Measurements from ENCODE around the gene TRIM67. TPM values are rescaled to one million over a fixed set of nuclear protein-coding genes. Genes with fewer than 3 reads are reported as not detected.
"Not testable (repeated sequence)": the region's sequence is repeated elsewhere in the genome, so short reads cannot be mapped to it uniquely, and the experiment has no call there.

The TRIM67 gene
- total RNA-seq, 1 donor from 2014 or later: not detected

DNA sequence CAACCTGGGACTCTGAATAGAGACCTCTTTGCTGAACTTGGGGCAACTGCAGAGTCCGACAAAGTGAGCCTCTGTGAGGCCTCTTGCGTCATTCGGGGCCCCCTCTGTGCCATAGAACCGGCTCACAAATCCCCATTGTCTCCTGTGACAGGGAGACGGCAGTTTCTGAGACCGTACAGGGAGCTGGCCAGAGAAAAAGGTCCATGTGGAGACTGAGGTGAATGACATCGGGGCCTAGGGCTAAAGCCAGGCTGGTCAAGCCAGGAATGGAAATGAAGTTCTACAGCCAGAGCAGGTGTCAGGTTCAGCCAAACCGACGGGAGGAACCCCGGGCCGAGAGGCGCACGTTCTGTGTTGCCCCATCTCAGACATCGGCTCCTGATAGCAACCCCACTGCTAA, 37.1 kb upstream of the TRIM67 start:
- intact Hi-C loops (cut with DNase I): no loop called here
- TF ChIP-seq, protein P1, sequence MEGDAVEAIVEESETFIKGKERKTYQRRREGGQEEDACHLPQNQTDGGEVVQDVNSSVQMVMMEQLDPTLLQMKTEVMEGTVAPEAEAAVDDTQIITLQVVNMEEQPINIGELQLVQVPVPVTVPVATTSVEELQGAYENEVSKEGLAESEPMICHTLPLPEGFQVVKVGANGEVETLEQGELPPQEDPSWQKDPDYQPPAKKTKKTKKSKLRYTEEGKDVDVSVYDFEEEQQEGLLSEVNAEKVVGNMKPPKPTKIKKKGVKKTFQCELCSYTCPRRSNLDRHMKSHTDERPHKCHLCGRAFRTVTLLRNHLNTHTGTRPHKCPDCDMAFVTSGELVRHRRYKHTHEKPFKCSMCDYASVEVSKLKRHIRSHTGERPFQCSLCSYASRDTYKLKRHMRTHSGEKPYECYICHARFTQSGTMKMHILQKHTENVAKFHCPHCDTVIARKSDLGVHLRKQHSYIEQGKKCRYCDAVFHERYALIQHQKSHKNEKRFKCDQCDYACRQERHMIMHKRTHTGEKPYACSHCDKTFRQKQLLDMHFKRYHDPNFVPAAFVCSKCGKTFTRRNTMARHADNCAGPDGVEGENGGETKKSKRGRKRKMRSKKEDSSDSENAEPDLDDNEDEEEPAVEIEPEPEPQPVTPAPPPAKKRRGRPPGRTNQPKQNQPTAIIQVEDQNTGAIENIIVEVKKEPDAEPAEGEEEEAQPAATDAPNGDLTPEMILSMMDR (IDR thresholded peaks at IDR 0.05): no peak
- H3K27me3 ChIP-seq: no peaks in the 10 kb centered on the region
- no peak for DNase-seq (ENCODE audit: low spot score in 2 of 2)
- H3K27ac ChIP-seq: no peak overlapping the region
- H3K4me3 ChIP-seq: no peak overlapping the region
- no peaks in the 10 kb centered on the region for H3K36me3 ChIP-seq
- no peaks in the 10 kb centered on the region for H3K4me1 ChIP-seq
- H3K9me3 ChIP-seq: no peaks in the 10 kb centered on the region

DNA sequence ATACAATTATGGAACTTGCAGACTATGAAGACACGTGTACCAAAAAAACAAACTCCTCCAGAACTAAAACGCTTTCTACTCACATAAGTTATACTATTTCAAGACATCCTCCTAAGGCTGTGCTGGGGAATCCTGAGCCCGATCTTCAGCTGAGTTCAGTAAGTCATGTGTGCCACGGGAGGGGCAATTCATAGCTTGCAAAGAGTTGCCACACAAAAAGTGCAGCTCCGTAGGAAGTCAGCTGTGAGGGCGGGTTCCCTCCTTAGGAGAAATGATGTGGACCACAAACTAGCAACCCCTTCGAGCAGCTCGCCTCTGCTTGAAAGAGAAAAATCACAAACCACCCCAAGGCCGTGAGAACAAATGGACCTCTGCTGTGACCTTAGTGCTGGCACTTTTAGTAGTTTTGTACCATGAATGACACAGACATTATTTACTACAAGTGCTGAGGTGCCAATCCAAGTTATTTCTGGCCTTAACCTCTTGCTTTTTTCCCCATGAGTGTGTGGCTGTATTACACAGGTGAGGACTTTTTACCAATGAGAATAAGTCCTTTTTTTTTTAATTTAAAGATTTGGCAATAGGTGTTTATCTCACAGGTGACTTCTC, 35.8 kb upstream of the TRIM67 start:
- Histone ChIP-seq H3K27me3 (no peaks in the 10 kb centered on the region), H3K36me3 (no peaks in the 10 kb centered on the region), H3K9me3 (no peaks in the 10 kb centered on the region), H3K4me3 (no peak overlapping the region), H3K4me1 (no peaks in the 10 kb centered on the region), H3K27ac (no peak overlapping the region)
- no peak for DNase-seq (ENCODE audit: low spot score in 2 of 2)
- TF ChIP-seq, protein P1 (IDR thresholded peaks at IDR 0.05): no peak
- intact Hi-C loops (cut with DNase I): no loop called here

DNA sequence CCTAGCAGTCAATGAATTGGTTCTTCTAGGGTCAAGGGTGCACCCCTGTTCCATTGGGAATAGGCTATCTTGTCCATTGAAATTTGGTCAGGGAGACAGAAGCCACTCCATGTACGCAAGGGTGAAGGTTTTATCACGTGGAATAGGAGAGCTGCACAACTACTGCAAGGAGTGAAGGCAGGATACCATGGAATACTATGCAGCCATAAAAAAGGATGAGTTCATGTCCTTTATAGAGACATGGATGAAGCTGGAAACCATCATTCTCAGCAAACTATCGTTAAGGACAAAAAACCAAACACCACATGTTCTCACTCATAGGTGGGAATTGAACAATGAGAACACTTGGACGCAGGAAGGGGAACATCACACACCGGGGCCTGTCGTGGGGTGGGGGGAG, 34.8 kb upstream of the TRIM67 start:
- H3K4me3 ChIP-seq; H3K9me3 ChIP-seq; H3K4me1 ChIP-seq; intact Hi-C loops (cut with DNase I); H3K27ac ChIP-seq; H3K36me3 ChIP-seq; DNase-seq (ENCODE audit: low spot score in 2 of 2); H3K27me3 ChIP-seq: not testable (repeated sequence)

DNA sequence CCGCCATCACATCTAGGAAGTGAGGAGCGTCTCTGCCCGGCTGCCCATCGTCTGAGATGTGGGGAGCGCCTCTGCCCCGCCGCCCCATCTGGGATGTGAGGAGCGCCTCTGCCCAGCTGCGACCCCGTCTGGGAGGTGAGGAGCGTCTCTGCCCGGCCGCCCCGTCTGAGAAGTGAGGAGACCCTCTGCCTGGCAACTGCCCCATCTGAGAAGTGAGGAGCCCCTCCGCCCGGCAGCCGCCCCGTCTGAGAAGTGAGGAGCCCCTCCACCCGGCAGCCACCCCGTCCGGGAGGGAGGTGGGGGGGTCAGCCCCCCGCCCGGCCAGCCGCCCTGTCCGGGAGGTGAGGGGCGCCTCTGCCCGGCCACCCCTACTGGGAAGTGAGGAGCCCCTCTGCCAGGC, 33.4 kb upstream of the TRIM67 start:
- H3K9me3 ChIP-seq; H3K4me3 ChIP-seq; H3K27ac ChIP-seq; H3K27me3 ChIP-seq; intact Hi-C loops (cut with DNase I); H3K36me3 ChIP-seq; DNase-seq (ENCODE audit: low spot score in 2 of 2); H3K4me1 ChIP-seq: not testable (repeated sequence)

DNA sequence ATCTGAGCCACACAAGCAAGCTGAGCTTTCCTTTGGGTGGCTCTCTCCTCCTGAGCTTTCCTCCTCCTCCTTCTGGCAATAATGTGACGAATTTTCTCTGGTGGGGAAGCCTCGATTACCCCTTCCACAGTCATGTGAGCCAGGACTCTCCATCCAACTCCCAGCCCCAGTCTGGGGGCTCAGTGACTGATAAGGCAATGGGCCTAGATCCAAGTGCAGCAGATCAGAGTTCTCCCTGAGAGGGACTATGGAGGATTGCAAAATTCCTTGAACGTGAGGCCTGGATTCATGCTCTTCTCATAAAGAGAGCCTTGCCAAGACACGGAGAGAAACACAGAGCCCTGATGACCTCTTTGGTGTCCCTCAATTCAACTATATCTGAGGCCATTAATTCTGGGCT, 31.3 kb upstream of the TRIM67 start:
- no peak for DNase-seq (ENCODE audit: low spot score in 2 of 2)
- no peaks in the 10 kb centered on the region for H3K4me1 ChIP-seq
- TF ChIP-seq, protein P1 (IDR thresholded peaks at IDR 0.05): no peak
- no peaks in the 10 kb centered on the region for H3K9me3 ChIP-seq
- no peak overlapping the region for H3K4me3 ChIP-seq
- H3K27me3 ChIP-seq: no peaks in the 10 kb centered on the region
- intact Hi-C loops (cut with DNase I): no loop called here
- H3K27ac ChIP-seq: no peak overlapping the region
- no peaks in the 10 kb centered on the region for H3K36me3 ChIP-seq

DNA sequence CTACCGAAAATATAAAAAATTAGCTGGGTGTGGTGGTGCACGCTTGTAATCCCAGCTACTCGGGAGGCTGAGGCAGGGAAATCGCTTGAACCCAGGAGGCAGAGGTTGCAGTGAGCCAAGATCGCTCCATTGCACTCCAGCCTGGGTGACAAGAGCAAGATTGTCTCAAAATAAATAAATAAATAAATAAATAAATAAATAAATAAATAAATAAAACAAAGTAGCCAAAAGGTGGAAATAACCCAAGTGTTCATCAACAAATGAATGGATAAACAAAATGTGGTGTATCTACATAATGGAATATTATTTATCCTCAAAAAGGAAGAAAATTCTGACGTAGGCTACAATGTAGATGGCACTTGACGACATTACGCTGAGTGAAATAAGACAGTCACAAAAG, 29.3 kb upstream of the TRIM67 start:
- H3K27me3 ChIP-seq; intact Hi-C loops (cut with DNase I); H3K9me3 ChIP-seq; DNase-seq (ENCODE audit: low spot score in 2 of 2); H3K4me1 ChIP-seq; H3K27ac ChIP-seq; H3K4me3 ChIP-seq; H3K36me3 ChIP-seq: not testable (repeated sequence)

DNA sequence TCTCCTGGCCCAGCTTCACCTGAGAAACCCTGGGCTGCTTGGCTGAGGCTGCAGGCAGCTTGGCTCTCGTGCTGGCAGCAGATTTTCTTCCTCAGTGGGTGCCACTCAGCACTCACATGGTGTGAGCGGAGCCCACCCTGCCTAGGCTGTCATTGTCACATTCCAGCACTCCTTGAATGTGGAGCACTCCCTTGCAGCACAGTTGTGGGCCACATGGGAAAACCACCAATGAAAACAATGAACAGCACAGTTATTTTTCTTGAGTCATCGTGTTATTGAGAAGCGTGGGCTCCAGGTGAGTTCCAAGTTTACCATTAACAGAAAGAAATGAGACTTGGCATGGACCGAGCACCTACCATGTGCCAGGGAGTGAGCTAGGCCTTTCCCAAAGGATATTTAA, 27.2 kb upstream of the TRIM67 start:
- Histone ChIP-seq H3K4me3 (no peak overlapping the region), H3K9me3 (no peaks in the 10 kb centered on the region), H3K27ac (no peak overlapping the region), H3K36me3 (no peaks in the 10 kb centered on the region), H3K4me1 (peaks cover 0 to 3% of the 10 kb centered on the region in 2 donors), H3K27me3 (no peaks in the 10 kb centered on the region)
- DNase-seq (ENCODE audit: low spot score in 2 of 2): no peak
- TF ChIP-seq, protein P1 (IDR thresholded peaks at IDR 0.05): no peak
- intact Hi-C loops (cut with DNase I): no loop called here
